ENCODE data around the gene SRSF2.
"Not testable (repeated sequence)": the region's sequence is repeated elsewhere in the genome, so short reads cannot be mapped to it uniquely, and the experiment has no call there.

The SRSF2 gene

GRCh38 chr17:76720941-76721340 lies 16.2 kb downstream of the SRSF2 start:
- no peak for DNase-seq (ENCODE audit: low read depth, low spot score)

DNA sequence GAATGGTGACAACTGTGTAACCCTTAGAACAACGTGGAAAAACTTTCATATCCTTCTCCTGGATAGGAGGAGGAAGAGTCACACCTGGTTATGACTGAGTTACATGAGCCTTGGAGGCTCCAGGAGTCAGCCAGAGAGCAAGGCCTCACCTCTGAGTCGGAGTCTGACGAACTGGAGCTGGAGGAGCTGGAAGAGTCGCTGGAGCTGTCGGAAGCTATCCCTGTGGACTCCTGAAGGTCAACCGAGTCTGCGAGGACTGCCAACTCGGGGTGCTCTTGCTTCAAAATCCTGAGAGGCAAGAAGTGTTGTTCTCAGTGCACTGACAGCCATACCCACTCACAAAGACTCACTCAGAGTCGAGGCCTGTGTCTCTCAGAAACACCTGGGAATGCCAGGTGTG lies 16.9 kb downstream of the SRSF2 start:
- DNase-seq (ENCODE audit: low read depth, low spot score): no peak

GRCh38 chr17:76718516-76718915 lies 18.6 kb downstream of the SRSF2 start:
- no peak for DNase-seq (ENCODE audit: low read depth, low spot score)

GRCh38 chr17:76716839-76717215 lies 20.3 kb downstream of the SRSF2 start:
- no peak for DNase-seq (ENCODE audit: low read depth, low spot score)

- no peak for DNase-seq (ENCODE audit: low read depth, low spot score)
Observed at GRCh38 chr17:76716146-76716838, 20.8 kb downstream of the SRSF2 start.

- no peak for DNase-seq (ENCODE audit: low read depth, low spot score)
Observed at GRCh38 chr17:76715496-76715830, 21.7 kb downstream of the SRSF2 start.

DNA sequence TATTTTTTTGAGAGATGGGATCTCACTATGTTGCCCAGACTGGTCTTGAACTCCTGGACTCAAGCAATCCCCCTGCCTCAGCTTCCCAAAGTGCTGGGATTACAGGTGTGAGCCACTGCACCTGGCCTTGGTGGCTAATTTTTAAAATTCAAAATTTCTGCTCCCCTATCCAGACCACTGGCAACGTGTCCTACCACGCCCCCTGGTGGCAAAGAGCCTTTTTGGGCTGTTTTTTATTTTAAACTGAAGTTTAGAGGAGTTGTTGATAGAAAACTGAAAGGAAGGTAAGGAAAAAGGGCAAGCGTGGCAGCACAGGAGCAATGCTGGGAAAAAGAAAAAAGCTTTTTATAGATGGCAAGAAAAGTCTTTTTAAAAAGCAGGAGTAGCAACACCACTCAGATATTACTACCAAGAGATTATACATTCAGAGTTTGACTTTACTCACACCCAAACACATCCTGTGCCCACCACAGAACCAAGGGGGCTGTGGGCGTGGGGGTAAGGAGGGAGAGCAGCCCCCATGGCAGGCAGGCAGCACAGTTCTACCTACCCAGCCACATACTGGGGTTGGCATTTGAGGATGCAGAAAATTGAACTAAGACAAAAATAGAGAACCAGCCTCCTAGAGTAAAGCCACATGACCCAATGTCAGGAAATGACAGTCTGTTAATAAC lies 22.2 kb downstream of the SRSF2 start:
- no peak for DNase-seq (ENCODE audit: low read depth, low spot score)

- no peak for DNase-seq (ENCODE audit: low read depth, low spot score)
Observed at GRCh38 chr17:76714336-76714735, 22.8 kb downstream of the SRSF2 start.

- no peak for DNase-seq (ENCODE audit: low read depth, low spot score)
Observed at GRCh38 chr17:76713765-76714164, 23.4 kb downstream of the SRSF2 start.

- not testable (repeated sequence) for DNase-seq (ENCODE audit: low read depth, low spot score)
Observed at GRCh38 chr17:76712321-76712720, 24.8 kb downstream of the SRSF2 start.

- no peak for DNase-seq (ENCODE audit: low read depth, low spot score)
Observed at GRCh38 chr17:76710863-76711611, 26.1 kb downstream of the SRSF2 start, which contains the start of gene MXRA7. MXRA7 (minus strand) TSS chr17:76710965; CDS start chr17:76710946, 19 bp downstream.

DNA sequence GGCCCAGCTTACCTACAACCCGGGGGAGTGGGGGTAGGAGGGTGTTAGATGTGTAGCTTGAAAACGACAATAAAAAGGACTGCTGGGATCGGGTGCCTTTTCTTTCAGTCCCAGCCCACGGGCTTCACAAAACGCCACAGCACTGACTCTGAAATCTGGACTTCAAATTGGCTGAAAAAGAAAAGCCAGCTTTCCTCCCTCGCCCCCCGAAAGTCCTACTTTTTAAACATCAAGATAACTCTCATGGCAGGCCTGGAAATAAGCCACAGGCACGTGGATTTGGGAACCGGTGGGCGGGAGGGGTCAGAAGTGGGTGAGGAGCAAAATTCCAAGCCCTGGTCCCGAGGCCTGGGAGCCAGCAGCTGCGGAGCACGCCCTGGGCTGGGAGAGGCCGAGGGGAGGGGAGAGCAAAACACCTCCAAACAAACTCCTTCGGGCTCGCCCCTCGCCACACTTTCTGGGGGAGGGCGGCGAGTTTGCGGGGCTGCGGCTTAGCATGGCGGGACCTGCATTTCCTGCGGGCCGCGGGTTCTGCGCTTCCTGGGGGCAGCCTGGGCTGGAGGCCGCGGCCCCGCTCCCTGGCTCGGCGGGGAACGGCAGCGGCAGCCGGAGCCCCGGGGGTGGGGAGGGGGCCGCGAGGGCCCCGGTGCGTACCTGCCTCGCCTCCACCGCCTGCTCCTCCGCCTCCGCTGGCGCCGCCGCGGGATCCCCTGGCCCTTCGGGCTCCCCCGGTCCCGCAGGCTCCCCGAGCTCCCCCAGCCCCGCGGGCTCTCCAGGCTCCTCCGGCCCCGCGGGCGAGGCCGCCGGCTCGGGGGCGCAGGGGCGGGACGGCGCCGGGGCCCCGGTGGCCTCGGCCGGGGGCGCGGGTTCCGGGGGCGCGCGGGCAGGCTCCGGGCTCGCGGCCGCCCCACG lies 26.9 kb downstream of the SRSF2 start:
- not testable (repeated sequence) for DNase-seq (ENCODE audit: low read depth, low spot score)

- no peak for DNase-seq (ENCODE audit: low read depth, low spot score)
Observed at GRCh38 chr17:76709077-76709950, 27.8 kb downstream of the SRSF2 start.

GRCh38 chr17:76707985-76708807 lies 28.9 kb downstream of the SRSF2 start:
- no peak for DNase-seq (ENCODE audit: low read depth, low spot score)

DNA sequence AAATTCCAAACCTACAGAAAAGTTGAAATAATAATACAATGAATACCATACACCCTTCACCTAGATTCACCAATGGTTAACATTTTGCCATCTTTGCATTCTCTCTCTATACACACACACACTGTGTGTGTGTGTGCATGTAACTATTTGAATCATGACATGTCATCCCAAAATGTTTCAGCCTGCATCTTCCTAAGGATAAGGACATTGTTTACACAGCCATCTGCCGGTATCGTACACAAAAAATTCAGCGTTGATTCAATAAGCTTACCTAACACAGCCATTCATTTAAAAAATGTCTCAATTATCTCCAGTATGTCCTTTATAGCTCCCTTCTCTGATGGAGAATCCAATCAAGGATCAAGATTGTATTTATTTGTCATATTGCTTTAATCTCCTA lies 30.3 kb downstream of the SRSF2 start:
- DNase-seq (ENCODE audit: low read depth, low spot score): no peak

DNA sequence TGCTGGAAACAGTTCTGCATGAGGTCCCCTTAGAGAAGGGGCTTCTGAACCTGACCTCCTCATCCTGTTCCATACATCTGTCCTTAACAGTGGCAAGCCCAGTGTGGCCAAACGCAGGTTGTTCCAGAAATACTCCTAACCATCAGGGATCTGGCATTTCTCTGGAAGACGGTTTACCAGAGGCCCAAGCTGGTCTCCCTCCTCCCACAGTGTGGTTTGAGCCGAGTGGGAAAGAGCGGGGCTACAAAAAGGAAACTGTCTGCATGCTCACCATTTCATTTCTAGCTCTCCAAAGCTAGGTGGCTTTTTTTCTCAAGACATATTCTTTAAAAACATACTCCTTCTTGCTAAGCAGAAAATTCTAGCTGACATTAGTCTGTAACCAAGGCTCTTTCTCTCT lies 32.3 kb downstream of the SRSF2 start:
- no peak for DNase-seq (ENCODE audit: low read depth, low spot score)

- DNase-seq (ENCODE audit: low read depth, low spot score): no peak
Observed at GRCh38 chr17:76702941-76703637, 34.0 kb downstream of the SRSF2 start.

- no peak for DNase-seq (ENCODE audit: low read depth, low spot score)
Observed at GRCh38 chr17:76702076-76702475, 35.1 kb downstream of the SRSF2 start.

DNA sequence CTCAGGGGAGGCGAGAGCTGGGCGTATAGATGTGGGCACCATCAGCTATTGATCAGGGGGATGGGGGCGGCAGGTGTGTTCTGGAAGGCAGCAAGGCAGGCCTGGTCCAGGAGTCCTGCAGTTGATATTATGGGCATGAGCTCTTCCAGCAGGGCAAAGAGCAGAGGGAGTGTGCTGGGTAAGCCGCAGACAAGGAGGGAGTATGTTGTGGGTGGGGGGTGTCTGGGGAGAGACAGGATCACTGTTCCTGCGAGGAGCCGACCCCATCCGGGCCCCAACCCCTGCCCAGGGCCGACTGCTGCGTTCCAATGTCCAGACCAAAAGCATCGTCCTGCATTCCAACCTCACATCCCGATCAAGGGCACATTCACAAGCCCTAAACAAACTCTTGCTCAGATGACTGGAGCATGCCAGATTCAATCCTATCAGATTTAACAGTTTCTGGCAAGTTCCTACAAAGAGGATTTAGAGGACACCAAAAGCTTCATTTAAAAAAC lies 35.6 kb downstream of the SRSF2 start:
- no peak for DNase-seq (ENCODE audit: low read depth, low spot score)
